GM19468 (cell line): ENCODE data around the gene ZNF783.
"Not testable (repeated sequence)": the region's sequence is repeated elsewhere in the genome, so short reads cannot be mapped to it uniquely, and the experiment has no call there.

Experiments
- ATAC-seq: cut with Tn5 transposase; IDR thresholded peaks from one replicate; pipeline ENCODE4 v1.9.1; 2021; ENCODE audit warnings: mild to moderate bottlenecking, moderate library complexity, moderate number of reproducible peaks; ENCODE audit not compliant: unreplicated experiment; ENCODE audit errors: extremely low read depth

Gene ZNF783

GRCh38 chr7:149295481-149295850 is 33.5 kb downstream of the ZNF783 start:
- no peak for ATAC-seq

- no peak for ATAC-seq
Measured at GRCh38 chr7:149296368-149296767, 34.4 kb downstream of the ZNF783 start.

GRCh38 chr7:149297034-149297755 is 35.2 kb downstream of the ZNF783 start:
- no peak for ATAC-seq

GRCh38 chr7:149300620-149301285 is 38.8 kb downstream of the ZNF783 start:
- ATAC-seq, result no peak

- ATAC-seq, result no peak
Measured at GRCh38 chr7:149302222-149302621, 40.2 kb downstream of the ZNF783 start.

- no peak for ATAC-seq
Measured at GRCh38 chr7:149302865-149303264, 40.9 kb downstream of the ZNF783 start.

GRCh38 chr7:149304006-149304405 is 42.0 kb downstream of the ZNF783 start:
- no peak for ATAC-seq

GRCh38 chr7:149306854-149307253 is 44.9 kb downstream of the ZNF783 start:
- ATAC-seq, result no peak

GRCh38 chr7:149307775-149308501 is 45.9 kb downstream of the ZNF783 start:
- ATAC-seq, result no peak

- ATAC-seq, result no peak
Measured at GRCh38 chr7:149310113-149310836, 48.3 kb downstream of the ZNF783 start.

GRCh38 chr7:149310990-149311573 is 49.1 kb downstream of the ZNF783 start:
- ATAC-seq, result no peak

- no peak for ATAC-seq
Measured at GRCh38 chr7:149313981-149314380, 52.0 kb downstream of the ZNF783 start.

GRCh38 chr7:149316606-149317005 is 54.6 kb downstream of the ZNF783 start:
- ATAC-seq, result no peak

- no peak for ATAC-seq
Measured at GRCh38 chr7:149317496-149317895, 55.5 kb downstream of the ZNF783 start.

- ATAC-seq, result no peak
Measured at GRCh38 chr7:149317986-149318672, 56.1 kb downstream of the ZNF783 start.

GRCh38 chr7:149319376-149319775 is 57.4 kb downstream of the ZNF783 start:
- ATAC-seq, result no peak

GRCh38 chr7:149320313-149321124 is 58.5 kb downstream of the ZNF783 start:
- ATAC-seq, result no peak

- ATAC-seq, result not testable (repeated sequence)
Measured at GRCh38 chr7:149321125-149321905, 59.3 kb downstream of the ZNF783 start.
